ENCODE results near the gene SMAD6.
"Not testable (repeated sequence)": the region's sequence is repeated elsewhere in the genome, so short reads cannot be mapped to it uniquely, and the experiment has no call there.

The SMAD6 gene

DNA sequence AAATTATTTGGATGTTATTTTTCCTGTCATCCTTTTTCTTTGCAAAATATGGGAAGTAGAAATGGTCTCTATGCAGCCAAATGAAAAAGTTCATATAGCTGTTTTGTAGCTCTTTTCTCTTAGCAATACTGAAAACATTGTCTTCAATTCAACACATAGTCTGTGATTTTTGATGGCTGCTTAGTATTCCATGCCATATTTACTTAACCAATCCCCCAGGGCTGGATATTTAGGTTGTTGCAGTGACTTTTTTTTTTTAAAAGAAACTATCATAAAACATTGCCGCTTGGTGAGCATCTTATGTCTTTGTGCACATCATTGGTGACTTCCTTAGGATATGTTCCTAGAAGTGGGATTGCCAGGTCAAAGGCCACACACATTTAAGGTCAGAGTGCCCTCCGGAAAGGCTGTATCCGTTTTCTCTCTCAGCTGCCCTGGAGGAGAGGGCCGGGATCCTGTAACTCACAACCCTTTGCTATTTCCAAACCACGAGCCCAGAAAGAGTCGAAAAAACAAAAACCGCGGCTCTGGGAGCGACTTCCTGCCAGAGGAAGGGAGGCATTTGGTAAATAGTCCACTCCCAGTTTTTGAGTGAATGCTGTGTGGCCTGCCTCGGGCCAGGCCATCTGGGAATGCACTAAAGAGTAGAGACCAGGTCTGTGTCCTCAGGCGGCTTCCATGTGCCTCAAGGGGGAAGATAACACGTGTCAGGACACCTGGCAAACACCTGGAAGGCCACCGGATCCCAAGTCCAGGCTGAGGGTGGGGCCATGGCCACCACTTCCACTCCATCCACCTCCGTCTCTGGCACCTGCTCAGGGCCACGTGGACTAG lies 41.9 kb downstream of the SMAD6 start:
- ATAC-seq, result no peak

DNA sequence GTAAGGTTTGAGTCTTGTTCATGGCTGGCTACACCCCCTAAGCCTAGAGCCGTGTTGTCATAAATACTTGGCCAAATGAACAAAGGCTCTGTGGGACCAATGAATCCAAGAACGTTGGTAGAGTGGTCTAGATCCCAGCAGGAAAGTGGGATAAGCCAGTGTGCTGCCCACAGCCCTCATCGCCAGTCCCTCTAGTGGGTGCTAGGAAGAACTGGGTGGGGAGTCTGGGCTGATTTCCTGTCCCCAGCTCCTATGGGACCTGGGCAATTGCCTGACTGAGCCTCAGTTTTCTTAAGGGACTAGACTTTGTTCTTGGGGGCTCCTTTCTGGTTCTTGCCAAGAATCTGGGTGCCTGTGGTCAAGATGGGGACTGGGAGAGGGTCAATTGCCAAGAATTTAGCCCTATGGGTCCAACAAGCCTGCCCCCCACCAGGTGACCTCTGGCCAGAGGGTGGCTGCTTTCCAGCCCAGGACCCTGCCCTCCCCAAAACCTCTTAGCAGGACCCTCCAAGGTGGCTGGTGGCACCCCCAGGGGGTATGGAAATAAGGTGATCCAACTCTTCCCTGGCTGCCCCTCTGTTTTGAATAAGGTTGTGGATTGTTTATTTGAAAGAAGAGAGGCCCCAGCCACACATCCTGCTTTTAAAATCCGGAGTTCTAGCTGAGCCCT lies 42.7 kb downstream of the SMAD6 start:
- ATAC-seq, result no peak

DNA sequence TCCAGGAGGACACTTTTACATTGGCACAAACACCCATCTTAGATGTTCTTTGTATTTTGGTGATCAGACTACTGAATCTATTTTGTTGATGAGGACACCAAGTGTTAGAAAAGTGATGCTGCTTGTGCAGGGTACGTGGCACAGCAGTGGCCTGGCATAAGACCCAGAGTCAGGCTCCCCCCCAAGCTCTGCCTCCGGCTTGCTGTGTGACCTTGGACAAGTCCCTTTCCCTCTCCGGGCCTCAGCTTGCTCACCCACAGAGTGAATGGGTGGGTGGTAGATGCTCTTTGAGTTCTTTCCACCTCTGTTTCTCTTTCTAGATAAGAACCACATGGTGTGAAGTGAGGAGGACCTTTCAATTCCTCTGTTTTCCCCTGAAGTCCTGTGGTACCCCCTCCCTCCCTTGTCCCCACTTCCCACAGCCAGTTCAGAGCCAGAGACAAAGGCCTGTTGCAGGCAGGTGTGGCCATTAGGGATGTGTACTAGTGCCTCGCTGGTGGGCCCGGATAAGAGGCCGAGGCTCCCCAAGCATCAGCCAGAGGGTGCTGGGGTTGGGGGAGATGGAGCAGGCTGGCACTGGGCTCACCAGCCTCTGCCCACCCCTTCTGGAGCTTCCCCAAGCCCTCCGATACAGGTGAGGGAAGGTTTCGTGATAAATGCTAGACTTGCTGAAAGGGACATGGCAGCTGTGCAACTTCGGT lies 43.6 kb downstream of the SMAD6 start:
- ATAC-seq, result no peak

DNA sequence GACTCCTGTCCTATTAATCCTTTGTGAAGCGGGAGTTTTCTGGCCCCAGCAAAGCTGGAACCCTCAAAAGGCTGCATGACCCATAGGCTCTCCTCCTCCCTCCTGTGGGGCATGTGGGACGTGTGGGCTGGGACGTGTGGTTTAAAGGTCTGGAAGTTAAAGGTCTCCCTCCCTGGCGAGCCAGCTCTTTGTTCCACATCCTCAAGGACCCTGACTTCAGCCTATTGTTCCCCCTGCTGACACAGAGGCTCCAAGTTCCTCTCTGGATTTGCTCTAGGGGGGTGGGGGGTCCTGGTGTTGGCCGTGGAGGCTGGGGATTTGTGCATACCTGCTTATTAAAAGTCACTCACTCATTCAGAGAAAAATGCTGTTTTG lies 44.2 kb downstream of the SMAD6 start:
- no peak for ATAC-seq

DNA sequence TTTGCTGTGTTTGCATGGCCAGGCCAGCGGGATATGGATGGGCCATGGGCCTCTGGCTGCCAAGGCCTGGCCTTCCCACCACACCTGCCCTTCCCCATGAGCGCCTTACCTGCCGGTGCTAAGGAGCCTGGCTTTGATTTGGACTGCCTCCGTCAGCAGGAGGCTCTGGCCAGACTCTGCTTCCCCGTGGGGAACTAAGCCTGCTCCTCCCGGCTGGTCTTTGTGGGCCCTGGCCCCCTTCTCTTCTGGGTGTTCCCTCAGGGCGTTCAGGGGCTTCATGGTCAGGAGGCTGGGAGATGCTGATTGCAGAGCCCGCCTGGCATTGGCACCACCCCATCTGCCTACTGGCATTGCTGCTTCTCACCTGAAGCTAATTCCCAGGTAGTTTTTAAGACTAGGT lies 45.2 kb downstream of the SMAD6 start:
- ATAC-seq, result no peak

DNA sequence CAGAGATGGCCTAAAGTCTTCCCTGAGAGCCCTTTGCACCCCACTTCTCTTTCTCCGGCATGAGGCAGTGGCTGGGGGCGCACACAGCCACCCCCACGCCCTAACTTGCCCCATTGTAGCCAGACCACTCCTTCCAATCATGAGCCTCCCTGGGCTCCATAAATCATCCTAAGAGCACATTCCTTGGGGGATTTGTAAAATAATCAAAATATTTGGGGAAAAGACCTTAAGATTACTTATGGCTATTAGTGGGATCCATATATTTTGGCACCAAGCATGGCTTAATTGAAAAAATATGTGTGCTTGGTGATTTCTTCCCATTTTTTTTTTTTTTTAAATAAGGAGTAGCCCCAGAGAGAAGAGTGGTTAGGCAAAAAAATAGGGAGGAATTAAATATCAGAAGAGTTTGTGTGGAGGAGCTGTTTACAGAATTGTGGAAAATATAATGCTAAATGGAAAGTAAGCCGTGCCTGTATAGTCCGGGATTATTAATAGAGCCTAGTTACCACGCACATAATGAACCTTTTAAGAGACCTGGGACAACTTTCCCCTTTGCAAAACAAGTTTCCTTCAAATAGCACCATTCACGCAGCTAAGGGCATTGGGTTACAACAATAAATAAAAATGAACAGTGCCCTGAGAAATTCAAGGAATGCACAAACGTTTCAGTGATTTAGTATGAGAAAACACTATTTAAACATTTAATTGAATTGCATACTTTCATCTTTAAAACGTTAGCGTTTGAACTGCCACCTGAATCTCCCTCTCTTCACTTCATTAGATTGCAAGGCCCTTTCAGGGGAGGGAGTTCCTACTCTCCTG lies 46.1 kb downstream of the SMAD6 start:
- no peak for ATAC-seq

DNA sequence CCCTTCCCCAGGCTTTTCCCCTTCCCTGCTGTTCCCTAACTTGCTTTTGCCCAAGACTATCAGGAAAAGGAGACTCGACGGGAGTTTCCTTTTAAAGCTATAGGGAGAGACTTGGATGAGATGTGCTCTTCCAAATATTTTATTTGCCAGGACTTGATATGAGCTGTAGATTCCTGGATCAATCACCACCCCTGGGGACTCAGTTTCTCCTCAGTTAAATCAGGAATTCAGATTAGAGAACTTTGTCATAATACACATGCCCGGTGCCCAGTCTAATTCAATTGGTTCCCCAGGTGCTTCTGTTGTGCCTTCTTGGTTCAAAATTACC lies 46.6 kb downstream of the SMAD6 start:
- ATAC-seq, result no peak

DNA sequence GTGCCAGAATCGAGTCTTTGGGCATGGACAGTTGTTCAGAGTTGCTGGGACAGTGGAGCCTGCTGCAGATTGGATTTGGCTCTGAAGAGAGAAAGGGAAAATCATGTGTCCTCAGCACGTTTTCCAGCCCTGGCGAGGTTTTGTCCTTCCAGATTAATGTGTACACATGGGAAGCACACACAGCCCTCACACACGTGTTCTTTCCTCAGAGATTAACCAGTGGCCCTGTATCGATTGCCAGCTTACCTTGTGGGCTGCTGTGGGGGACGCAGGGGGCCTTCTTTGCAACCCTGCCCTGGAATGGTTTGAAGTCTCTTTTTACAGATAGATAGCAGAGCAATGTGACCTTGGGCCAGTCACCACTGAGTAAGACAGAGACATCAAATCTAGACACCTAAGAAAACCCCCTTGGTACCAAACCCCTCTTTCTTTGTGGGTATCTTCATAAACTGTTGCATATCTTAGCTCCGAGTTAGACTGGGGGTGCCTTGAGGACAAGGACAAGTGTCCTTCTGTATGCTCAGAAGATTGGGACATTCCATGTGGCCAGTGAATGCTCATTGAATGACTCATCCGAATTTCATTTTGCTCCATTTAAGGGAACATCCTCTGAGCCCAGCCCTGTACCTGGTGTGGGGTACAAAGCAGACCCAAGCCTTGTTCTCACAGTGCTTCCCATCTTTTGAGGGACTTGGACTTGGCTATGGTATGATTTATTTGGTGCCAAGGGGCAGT lies 48.0 kb downstream of the SMAD6 start:
- no peak for ATAC-seq

DNA sequence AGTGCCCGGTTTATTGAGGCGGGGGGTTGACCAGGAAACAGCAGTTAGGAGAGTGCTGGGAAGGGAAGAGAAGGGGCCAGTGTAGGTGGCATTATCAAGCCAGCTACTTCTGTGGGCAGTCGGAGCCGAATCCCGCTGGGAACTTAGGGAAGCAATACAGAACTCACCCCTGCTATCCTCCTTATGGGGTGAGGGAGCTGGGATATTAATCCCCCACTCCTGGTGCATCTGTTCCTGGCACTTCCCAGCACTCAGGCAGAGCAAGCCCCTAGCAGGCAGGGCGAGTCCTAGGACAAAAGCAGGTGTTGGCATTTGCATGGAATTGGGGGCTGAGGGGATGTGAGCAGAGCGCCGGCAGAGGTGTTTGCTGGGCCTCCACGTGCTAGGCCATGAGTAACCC lies 48.6 kb downstream of the SMAD6 start:
- no peak for ATAC-seq

DNA sequence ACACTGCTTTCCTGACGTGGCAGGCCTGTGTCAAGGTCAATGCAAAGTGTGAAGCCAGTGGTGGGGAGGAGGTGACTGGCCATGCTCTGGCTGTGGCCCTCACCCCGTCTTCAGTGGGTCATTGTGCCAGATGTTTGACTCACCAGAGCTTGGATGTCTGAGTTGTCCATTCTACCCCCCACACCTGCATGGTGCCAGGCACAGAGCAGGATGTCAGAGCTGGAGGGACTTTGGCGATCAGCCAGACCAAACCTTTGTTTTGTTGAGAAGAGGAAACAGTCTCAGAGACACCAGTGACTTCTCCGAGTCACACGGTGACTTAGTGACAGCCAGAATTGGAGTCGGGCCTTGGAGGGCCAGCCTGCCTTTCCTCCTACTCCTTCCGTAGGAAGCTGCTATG lies 49.5 kb downstream of the SMAD6 start:
- ATAC-seq, result no peak

DNA sequence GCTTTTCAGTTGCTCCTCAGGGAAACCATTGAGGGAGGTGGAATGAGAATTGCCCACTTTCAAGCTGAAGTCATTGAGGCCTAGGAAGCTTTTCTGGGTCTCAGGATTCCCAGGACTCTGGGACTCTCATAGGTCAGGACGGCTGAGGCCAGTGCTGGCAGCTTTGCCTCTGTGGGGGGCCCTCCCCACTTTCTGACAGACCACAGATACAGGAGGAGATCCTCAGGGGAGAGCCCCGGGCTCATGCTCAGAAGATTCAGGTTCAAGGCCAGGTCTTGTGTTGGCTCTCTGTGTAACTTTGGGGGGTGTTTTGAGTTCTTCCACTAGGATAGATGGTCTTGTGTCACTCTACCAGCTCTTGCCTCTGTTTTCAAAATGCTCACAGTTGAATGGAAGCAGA lies 50.0 kb downstream of the SMAD6 start:
- no peak for ATAC-seq

DNA sequence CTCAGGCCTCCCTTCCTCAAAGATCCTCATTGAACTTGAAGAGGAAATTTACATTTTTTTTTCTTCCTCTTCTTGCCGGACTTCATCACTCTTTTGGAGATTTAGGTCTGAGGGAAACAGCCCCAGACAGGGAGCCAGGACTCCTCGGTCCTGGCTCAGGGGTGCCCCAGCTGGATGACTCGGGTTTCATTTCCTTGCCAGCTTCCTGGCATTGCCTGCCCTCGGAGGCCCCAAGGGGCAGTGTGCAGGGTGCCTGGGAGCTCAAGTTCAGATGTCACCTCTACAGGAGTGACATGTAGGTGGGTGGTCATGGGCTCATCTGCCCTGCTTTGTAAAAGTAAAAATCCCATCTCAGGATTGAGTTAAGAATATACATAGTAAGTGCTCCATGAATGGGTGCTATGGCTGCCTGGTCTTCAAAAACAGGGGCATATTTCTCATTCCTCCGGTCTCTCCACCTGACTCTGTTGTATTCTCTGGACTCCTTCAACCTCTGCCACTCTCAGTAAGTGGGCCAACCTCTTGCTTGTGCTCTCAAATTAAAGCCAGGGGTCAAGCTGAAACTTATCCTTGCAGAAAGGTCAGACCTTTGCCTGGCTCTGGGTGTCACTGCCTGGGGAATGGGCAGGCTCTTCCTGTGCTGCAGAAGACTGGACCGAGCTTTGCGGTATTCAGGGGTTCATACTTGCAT lies 51.8 kb downstream of the SMAD6 start:
- no peak for ATAC-seq

DNA sequence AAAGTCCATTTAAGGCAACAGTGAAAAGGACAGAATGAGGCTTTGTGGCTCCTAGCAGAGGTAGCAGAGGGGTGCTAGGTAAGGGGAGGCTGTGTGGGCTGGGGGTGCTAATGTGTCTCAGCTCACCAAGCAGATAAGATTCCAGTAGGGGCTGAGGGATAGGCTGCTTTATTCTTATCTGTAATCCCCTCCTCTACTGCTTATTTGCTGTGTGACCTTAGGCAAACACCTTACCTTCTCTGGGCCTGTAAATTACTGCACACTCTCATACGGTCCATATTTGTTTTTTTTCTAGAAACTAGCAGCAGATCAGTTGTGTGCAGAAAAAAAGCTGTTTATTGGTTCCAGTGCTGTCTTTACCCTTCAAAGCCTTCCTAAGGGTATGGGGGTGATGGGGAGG lies 52.8 kb downstream of the SMAD6 start:
- no peak for ATAC-seq

DNA sequence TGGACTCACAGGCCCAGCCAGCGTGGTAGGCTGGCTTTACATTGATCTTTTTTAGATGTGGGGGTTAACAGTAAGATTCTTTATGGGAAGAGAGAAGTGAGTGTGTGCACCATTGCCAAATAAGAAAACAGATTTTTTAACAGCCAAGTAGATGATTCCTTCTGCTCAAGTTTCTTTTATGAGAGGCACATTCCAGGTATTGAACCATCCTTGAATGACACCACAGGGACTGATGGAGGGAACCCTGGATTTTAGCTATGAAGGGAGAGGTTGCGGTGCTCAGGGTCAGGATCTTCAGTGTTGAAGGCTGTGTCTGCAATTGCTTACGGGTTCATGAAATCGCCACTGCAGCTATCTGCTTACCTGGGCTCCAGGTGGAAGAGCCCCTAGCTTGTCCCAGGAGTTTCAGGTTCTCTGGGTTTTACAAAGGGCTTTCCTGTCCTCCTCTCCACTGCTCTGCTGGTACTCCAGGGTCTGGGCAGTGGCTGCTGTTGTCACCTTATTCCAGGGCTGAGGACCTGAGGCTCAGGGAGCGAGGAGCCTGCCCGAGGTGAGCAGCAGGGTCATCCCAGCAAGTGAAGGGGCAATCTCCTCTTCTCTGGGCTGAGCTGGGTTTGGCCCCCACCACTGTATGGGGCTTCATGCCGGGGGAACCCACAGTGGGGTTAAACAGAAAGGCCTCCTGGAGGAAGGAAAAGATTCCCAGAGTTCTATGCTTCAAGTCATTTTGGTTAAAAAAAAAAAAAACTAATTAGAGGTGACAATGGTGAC lies 53.4 kb downstream of the SMAD6 start:
- ATAC-seq, result no peak

DNA sequence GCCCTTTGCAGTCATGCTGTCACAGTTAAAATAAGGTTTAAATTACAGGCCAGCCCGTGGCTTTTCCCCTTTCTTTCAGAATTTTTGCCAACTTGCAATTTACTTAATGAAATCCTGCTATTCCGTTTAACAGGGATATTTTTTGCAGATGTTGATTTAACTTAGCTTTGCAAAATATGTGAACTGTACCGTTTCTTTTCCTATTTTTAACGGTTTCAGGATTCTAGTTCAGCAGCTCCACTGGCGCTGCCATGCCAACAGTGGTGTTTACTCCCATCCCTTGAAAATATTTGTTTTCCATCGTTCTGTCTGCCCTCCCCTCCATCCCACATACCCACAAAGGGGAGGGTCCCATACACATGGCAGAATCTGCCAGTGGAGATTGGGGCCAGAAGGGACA lies 54.3 kb downstream of the SMAD6 start:
- ATAC-seq, result no peak

DNA sequence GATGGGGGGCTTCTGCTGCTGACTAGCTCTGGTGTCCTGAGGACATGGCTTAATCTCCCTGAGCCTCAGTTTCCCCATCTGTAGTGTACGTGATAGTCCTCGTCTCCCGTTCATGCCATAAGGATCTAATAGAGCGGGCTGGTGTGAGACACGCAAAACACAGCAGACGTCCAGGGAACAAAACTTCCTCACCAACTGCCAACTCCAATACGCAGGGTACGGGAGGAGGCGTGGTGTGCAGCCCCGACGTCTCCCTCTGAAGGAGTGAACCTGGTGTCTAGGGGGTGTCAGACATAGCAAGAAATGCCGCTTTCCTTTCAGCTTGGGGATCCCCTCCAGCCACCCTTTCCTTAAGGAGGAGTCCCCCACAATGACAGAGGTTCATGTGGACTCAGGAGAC lies 55.0 kb downstream of the SMAD6 start:
- no peak for ATAC-seq

DNA sequence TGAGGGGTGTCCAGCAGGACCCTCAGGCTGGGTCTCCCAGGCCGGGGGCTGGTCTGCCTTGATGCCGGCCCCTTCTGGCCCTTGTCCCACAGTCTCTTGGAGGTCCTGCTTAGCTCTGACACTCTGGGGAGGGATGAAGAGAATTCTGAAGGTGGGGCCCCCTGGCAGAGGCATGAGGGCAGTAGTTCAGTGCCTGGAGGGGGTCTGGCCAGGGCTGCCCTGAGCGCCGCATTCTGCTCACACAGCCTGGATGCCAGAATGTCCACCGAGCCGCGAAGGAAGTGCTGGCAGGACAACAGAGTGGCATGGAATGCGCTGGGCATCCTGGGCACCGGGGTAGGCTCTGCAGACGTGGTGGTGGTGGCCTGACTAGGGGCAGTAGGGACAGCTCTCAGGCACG lies 55.5 kb downstream of the SMAD6 start:
- no peak for ATAC-seq

DNA sequence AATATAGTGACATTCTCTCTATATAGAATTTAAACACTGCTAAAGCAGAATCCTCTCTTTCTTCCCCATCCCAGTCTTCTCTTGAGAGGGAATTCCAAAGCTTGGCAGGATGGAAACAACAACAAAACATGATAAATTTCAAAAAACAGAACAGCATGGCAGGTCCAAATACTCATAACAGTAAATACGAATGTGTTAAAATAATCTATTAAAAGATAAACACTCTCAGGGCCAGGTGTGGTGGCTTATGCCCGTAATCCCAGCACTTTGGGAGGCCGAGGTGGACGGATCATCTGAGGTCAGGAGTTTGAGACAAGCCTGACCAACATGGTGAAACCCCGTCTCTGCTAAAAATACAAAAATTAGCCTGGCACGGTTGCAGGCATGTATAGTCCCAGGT lies 56.2 kb downstream of the SMAD6 start:
- not testable (repeated sequence) for ATAC-seq

DNA sequence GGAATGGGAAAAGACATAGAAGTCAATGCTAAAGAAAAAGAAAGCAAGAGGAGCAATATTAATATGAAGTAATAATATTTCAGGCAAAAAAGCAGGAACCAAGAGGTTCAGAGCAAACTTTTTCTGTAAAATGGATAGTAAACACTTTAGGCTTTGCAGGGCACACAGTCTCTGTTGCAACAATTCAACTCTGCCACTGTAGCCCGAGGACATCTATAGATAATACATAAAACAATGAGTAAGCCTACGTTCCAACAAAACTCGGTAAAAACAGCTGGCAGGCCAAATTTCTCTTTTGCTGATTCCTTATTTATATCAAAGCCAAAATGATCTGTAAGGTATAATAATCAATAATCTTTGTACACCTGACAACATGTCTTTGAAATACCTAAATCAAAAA lies 56.8 kb downstream of the SMAD6 start:
- ATAC-seq, result no peak

DNA sequence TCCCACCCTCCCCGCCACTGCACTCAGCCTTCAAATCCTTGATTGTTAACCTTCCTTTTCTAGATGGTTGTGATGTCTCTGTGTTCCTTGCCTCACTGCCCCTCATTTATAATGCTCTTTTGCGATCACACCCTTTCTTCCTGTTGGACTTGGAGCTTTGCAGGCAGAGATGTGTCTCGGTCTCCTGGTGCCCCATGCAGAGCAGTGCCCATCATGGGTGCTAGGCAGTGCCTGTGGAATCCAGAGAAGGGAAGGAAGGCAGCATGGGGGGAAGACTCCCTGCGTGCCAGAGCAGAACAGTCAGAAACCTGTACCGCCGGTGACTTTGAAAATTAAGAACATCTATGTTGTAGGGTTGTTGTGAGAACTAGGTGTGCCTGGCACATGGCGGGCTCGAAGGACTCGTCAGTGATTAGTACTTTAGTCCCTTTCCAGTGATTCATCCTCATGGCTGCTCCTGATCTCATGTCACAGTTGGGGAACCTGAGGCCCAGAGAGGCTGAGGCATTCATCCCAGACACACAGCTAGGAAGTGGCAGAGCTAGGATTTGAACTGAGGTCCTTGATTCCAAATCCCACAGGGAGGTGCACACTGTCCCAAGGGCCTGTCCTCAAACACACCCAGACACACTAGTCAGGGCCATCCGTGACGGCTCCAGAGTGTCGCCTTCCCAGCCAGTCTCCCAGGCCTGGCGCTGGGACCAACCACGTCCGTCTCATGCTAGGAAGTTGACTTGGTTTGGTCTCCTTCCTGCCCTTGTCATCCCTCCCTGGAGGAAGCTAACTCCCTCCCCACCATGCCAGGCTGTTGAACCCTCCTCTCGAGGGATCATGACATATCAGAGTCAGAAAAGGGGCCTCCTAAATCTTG lies 58.3 kb downstream of the SMAD6 start:
- ATAC-seq, result no peak
